K562 (cell line): ENCODE measurements around the gene KIAA1958. TPM values are rescaled to one million over a fixed set of nuclear protein-coding genes. Genes with fewer than 3 reads are reported as not detected.

Experiments used
- ATAC-seq: fragments of 200-7000 bp; cut with Tn5 transposase; 3 replicates; pipeline ENCODE4 v1.9.1; 2020; ENCODE audit warnings: moderate library complexity
- BruUV-seq: library from RNA; stranded (reverse); fragments of 400-500 nt; replicated peaks from 2 replicates; lab custom pipeline; 2021; lab: Mats Ljungman, UMichigan
- CTCF ChIA-PET: fragments of 300-600 bp; formaldehyde crosslinking; extraction: SDS; loops from one replicate; lab custom pipeline; 2021; ENCODE audit warnings: low intra/inter-chr PET ratio; lab: Yijun Ruan, JAX
- POLR2A ChIA-PET: fragments of 300-600, 350-650 bp; sonication (Branson Sonifier 250); formaldehyde crosslinking; extraction: SDS; loops from one replicate; lab custom pipeline; 2021; ENCODE audit warnings: antibody characterized with exemption, inconsistent platforms; lab: Yijun Ruan, JAX
- DNase-seq, 4 experiments: peaks; one replicate each; pipeline versions ENCODE4 v3.0.0 to v3.0.0-alpha.2; 2011 to 2018; ENCODE audit warnings: low spot score in 3 of 4, mixed read lengths in 3 of 4; ENCODE audit errors: extremely low read depth in 1 of 4
- FAIRE-seq: peaks from 2 replicates; lab custom pipeline; 2011; peaks lifted over from hg19 to GRCh38; lab: Jason Lieb, UNC
- H2AFZ ChIP-seq: 2 replicates; pipeline ENCODE4 v1.6.0; 2011; ENCODE audit warnings: low read depth, low read length, control low read depth, inconsistent platforms
- H3K27ac ChIP-seq: fragments of 200-600 bp; 3 replicates; pipeline ENCODE4 v1.8.0; 2011; ENCODE audit warnings: low read depth, mild to moderate bottlenecking, control low read depth, inconsistent platforms, low read length, moderate library complexity, mixed read lengths; ENCODE audit errors: extremely low read depth
- H3K27me3 ChIP-seq, 2 experiments: fragments of 300-600 bp in 1 of 2; 2 replicates in 1 of 2; 3 replicates in 1 of 2; pipeline versions ENCODE4 v1.6.0 to v1.8.0; 2011; ENCODE audit warnings: inconsistent platforms in 2 of 2, low read length in 2 of 2, mild to moderate bottlenecking in 1 of 2, mixed read lengths in 1 of 2, moderate library complexity in 1 of 2; ENCODE audit not compliant: control insufficient read depth in 2 of 2, insufficient read depth in 2 of 2
- H3K36me3 ChIP-seq: fragments of 300-600 bp; 3 replicates; pipeline ENCODE4 v1.8.0; 2011; ENCODE audit warnings: mild to moderate bottlenecking, low read length, inconsistent platforms; ENCODE audit not compliant: control insufficient read depth, insufficient read depth
- H3K4me1 ChIP-seq, 2 experiments: fragments of 200-600 bp in 1 of 2; replicated peaks in 1 of 2; 2 replicates in 1 of 2; 3 replicates in 1 of 2; pipeline versions ENCODE4 v1.5.1 to v1.8.0; 2011; ENCODE audit warnings: inconsistent platforms in 2 of 2, low read length in 2 of 2, mild to moderate bottlenecking in 1 of 2, mixed read lengths in 1 of 2, moderate library complexity in 1 of 2; ENCODE audit not compliant: control insufficient read depth in 2 of 2, insufficient read depth in 2 of 2
- H3K4me2 ChIP-seq: 2 replicates; pipeline ENCODE4 v1.6.1; 2011; ENCODE audit warnings: low read length, control low read depth, inconsistent platforms, mixed read lengths; ENCODE audit not compliant: insufficient read depth
- H3K4me3 ChIP-seq: fragments of 200-600 bp; sonication (generic), shearing (Covaris generic); 2 replicates; pipeline ENCODE4 v1.5.1; 2016; ENCODE audit warnings: control low read depth, inconsistent platforms
- H3K79me2 ChIP-seq: fragments of 200-600 bp; 3 replicates; pipeline ENCODE4 v1.8.0; 2011; ENCODE audit warnings: low read length, inconsistent platforms; ENCODE audit not compliant: control insufficient read depth, insufficient read depth
- H3K9ac ChIP-seq, 2 experiments: 2 replicates each; pipeline versions ENCODE4 v1.6.0 to v1.6.1; 2011; ENCODE audit warnings: low read depth in 2 of 2, low read length in 2 of 2, control low read depth in 1 of 2, inconsistent platforms in 1 of 2, mild to moderate bottlenecking in 1 of 2, mixed read lengths in 1 of 2; ENCODE audit not compliant: insufficient read depth in 1 of 2
- H3K9me1 ChIP-seq: one replicate; pipeline ENCODE4 v1.6.0; 2011; ENCODE audit warnings: inconsistent platforms, mild to moderate bottlenecking, low read length, moderate library complexity; ENCODE audit not compliant: control insufficient read depth, insufficient read depth
- H3K9me3 ChIP-seq: replicated peaks from 2 replicates; pipeline ENCODE4 v1.5.1; 2011; ENCODE audit warnings: low read depth, low read length, inconsistent platforms; ENCODE audit not compliant: control insufficient read depth, insufficient read depth
- H4K20me1 ChIP-seq: replicated peaks from 2 replicates; pipeline ENCODE4 v1.6.1; 2011; ENCODE audit warnings: low read length, inconsistent platforms, mixed read lengths; ENCODE audit not compliant: control insufficient read depth, insufficient read depth
- CEBPB ChIP-seq: fragments of 450-650 bp; IDR thresholded peaks from 2 replicates; pipeline ENCODE4 v1.6.1; 2016; ENCODE audit warnings: missing genetic modification characterization, missing compliant biosample characterization
- ZNF583 ChIP-seq: fragments of 250-450 bp; sonication (Bioruptor Pico); IDR thresholded peaks from 2 replicates; pipeline ENCODE4 v1.4.0; 2020
- WGBS: fragments of 100-300 bp; shearing (Covaris generic); methylation state at CpG from one replicate; pipeline ENCODE4 v1.1.6; 2016; ENCODE audit warnings: low coverage, mixed read lengths; ENCODE audit not compliant: insufficient coverage; ENCODE audit errors: missing lambda C conversion rate; 5-methylcytosine and 5-hydroxymethylcytosine counted together
- in situ Hi-C: fragments of 300-500 bp; cut with MboI; formaldehyde crosslinking; loops from 4 replicates; pipeline ENCODE4 v1.15.0; 2018; ENCODE audit warnings: inconsistent platforms, mixed read lengths
- intact Hi-C: fragments of 100-400 bp; cut with micrococcal nuclease; formaldehyde crosslinking; loops from 2 replicates; pipeline ENCODE4 v1.14.2; 2022
- polyA plus RNA-seq, 8 experiments: library from polyadenylated mRNA; depleted of rRNA in 4 of 8; stranded (reverse) in 5 of 8; unstranded in 3 of 8; fragments of >200 nt; fragmentation: Nextera tagmentation in 2 of 8; fragmentation: Illumina TruSeq in 1 of 8; extraction: Ambion mirVana in 2 of 8; extraction: Trizol in 1 of 8; gene quantifications; 2 replicates each; pipeline versions ENCODE4 v1.2.1 to v1.2.3, GENCODE V29; 2011 to 2014; ENCODE audit warnings: inconsistent platforms in 1 of 8, missing spikeins in 1 of 8
- total RNA-seq, 7 experiments: library from RNA; depleted of rRNA in 6 of 7; stranded (reverse); fragments of >200 nt in 6 of 7; fragmentation: Illumina TruSeq in 2 of 7; extraction: Trizol in 2 of 7; gene quantifications; 2 replicates each; pipeline versions ENCODE4 v1.2.1 to v1.2.3, GENCODE V29; 2011 to 2021; ENCODE audit warnings: low replicate concordance in 1 of 7
- TF ChIP-seq, protein P1 (sequence below): fragments of 450-650 bp; IDR thresholded peaks from 2 replicates; pipeline ENCODE4 v1.6.1; 2016; ENCODE audit warnings: low read depth, mild to moderate bottlenecking, moderate library complexity
- TF ChIP-seq, protein P2 (sequence below): fragments of 450-650 bp; IDR thresholded peaks from 2 replicates; pipeline ENCODE4 v1.6.1; 2016; ENCODE audit warnings: mild to moderate bottlenecking

KIAA1958 gene
- total and polyA plus RNA-seq, 9 of the 15 experiments (the other 6 are each of a cell fraction or from before 2014, with no cell fraction given) = 1.1 to 16.0 (median 10.1) TPM

DNA sequence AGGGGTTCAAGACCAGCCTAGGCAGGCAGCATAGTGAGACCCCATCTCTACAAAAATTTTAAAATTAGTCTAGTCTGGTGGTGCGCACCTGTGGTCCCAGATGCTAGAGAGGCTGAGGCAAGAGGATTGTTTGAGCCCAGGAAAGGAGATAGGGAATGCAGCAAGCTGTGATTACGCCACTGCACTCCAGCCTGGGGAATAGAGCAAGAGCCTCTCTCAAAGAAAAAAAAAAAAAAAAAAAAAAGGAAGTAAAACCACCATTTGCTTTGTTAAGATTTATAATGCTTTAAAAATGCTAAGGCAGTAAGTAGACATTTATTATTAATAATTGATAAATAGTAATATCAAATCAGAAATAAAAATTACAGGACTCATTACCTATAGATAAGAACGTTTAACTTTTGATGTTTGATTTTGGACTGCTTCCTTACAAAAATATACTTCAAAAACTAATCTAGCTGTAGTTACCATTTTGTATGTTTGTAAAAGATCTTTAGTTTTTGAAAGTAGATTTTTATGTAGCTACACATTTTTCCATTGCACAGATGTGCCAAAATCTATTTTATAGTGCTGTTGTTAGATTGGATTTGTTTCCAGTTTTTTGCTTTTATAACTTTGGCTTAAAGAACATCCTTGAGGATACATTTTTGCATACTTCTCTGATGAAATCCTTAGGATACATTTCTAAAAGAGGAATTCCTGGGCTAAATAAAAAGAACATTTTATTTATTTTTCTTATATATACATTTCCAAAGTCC, 144.9 kb downstream of the KIAA1958 start:
- no peak for FAIRE-seq
- Histone ChIP-seq H3K79me2 (no peaks in the 10 kb centered on the region), H3K36me3 (no peaks in the 10 kb centered on the region), H3K27ac (no peak overlapping the region), H3K4me3 (no peak overlapping the region), H3K9me3 (no peaks in the 10 kb centered on the region), H2AFZ (no peak overlapping the region), H3K9ac (no peak overlapping the region), H3K4me2 (no peak overlapping the region), H3K27me3 (no peaks in the 10 kb centered on the region), H3K9me1 (no peaks in the 10 kb centered on the region), H3K4me1 (no peaks in the 10 kb centered on the region), H4K20me1 (no peaks in the 10 kb centered on the region)
- ChIA-PET POLR2A (interaction anchor here (1.1 to 1.3 kb wide), 2 partner anchors 13 to 253 kb away, joined by 3 to 5 read pairs; no protein-coding TSS in a partner anchor), CTCF (no interaction called here)
- BruUV-seq = no TSS peak
- TF ChIP-seq, protein P1, sequence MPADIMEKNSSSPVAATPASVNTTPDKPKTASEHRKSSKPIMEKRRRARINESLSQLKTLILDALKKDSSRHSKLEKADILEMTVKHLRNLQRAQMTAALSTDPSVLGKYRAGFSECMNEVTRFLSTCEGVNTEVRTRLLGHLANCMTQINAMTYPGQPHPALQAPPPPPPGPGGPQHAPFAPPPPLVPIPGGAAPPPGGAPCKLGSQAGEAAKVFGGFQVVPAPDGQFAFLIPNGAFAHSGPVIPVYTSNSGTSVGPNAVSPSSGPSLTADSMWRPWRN = no peak
- TF ChIP-seq ZNF583 (CRISPR knock-in tag) (no peak), CEBPB (tag) (peak; percentile 8; the same call in 1 of the 2 replicates)
- TF ChIP-seq, protein P2, sequence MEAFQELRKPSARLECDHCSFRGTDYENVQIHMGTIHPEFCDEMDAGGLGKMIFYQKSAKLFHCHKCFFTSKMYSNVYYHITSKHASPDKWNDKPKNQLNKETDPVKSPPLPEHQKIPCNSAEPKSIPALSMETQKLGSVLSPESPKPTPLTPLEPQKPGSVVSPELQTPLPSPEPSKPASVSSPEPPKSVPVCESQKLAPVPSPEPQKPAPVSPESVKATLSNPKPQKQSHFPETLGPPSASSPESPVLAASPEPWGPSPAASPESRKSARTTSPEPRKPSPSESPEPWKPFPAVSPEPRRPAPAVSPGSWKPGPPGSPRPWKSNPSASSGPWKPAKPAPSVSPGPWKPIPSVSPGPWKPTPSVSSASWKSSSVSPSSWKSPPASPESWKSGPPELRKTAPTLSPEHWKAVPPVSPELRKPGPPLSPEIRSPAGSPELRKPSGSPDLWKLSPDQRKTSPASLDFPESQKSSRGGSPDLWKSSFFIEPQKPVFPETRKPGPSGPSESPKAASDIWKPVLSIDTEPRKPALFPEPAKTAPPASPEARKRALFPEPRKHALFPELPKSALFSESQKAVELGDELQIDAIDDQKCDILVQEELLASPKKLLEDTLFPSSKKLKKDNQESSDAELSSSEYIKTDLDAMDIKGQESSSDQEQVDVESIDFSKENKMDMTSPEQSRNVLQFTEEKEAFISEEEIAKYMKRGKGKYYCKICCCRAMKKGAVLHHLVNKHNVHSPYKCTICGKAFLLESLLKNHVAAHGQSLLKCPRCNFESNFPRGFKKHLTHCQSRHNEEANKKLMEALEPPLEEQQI = no peak
- 58% methylated on average over 3 of the region's 3 CpGs for WGBS
- intact Hi-C loops (no loop called here), in situ Hi-C loops (no loop called here)
- no peak for DNase-seq
- no peak for ATAC-seq
